ENCODE results near the gene GAB1. TPM values are rescaled to one million over a fixed set of nuclear protein-coding genes. Genes with fewer than 3 reads are reported as not detected.

GAB1 gene
- total and polyA plus RNA-seq, 2 of the 13 experiments (the other 11 are each of a cell fraction or from before 2014, with no cell fraction given) = 8.7 to 14.7 TPM

- TF ChIP-seq IRF2 (CRISPR knock-in tag; IDR thresholded peaks at IDR 0.05) = peak; percentile 49; the same call in 1 of the 2 replicates
- TF ChIP-seq, protein P1, sequence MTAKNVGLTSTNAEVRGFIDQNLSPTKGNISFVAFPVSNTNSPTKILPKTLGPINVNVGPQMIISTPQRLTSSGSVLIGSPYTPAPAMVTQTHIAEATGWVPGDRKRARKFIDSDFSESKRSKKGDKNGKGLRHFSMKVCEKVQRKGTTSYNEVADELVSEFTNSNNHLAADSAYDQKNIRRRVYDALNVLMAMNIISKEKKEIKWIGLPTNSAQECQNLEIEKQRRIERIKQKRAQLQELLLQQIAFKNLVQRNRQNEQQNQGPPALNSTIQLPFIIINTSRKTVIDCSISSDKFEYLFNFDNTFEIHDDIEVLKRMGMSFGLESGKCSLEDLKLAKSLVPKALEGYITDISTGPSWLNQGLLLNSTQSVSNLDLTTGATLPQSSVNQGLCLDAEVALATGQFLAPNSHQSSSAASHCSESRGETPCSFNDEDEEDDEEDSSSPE (CRISPR knock-in tag; IDR thresholded peaks at IDR 0.05) = peak; percentile 82
- TF ChIP-seq, protein P2, sequence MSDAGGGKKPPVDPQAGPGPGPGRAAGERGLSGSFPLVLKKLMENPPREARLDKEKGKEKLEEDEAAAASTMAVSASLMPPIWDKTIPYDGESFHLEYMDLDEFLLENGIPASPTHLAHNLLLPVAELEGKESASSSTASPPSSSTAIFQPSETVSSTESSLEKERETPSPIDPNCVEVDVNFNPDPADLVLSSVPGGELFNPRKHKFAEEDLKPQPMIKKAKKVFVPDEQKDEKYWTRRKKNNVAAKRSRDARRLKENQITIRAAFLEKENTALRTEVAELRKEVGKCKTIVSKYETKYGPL (CRISPR knock-in tag; IDR thresholded peaks at IDR 0.05) = no peak
- TF ChIP-seq, protein P3, sequence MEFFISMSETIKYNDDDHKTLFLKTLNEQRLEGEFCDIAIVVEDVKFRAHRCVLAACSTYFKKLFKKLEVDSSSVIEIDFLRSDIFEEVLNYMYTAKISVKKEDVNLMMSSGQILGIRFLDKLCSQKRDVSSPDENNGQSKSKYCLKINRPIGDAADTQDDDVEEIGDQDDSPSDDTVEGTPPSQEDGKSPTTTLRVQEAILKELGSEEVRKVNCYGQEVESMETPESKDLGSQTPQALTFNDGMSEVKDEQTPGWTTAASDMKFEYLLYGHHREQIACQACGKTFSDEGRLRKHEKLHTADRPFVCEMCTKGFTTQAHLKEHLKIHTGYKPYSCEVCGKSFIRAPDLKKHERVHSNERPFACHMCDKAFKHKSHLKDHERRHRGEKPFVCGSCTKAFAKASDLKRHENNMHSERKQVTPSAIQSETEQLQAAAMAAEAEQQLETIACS (CRISPR knock-in tag; IDR thresholded peaks at IDR 0.05) = peak; percentile 38; the same call in 1 of the 2 replicates
- TF ChIP-seq ZFP36 (IDR thresholded peaks at IDR 0.05; ENCODE audit: borderline replicate concordance, low read depth, low read length, partially characterized antibody) = no peak
- TF ChIP-seq KLF6 (CRISPR knock-in tag; IDR thresholded peaks at IDR 0.05) = no peak
- TF ChIP-seq ZNF20 (CRISPR knock-in tag; IDR thresholded peaks at IDR 0.05) = no peak
- TF ChIP-seq ZNF383 (CRISPR knock-in tag; IDR thresholded peaks at IDR 0.05; ENCODE audit: borderline replicate concordance) = no peak
- no peak for TF ChIP-seq XBP1 (CRISPR knock-in tag; IDR thresholded peaks at IDR 0.05)
- no peak for TF ChIP-seq CHD2 (IDR thresholded peaks at IDR 0.05; ENCODE audit: low read depth, low read length)
- TF ChIP-seq SYNCRIP (IDR thresholded peaks at IDR 0.05; ENCODE audit: insufficient read depth, low read depth, low read length) = no peak
- no peak for TF ChIP-seq ZNF451 (CRISPR knock-in tag; IDR thresholded peaks at IDR 0.05)
- TF ChIP-seq HNRNPH1 (optimal IDR thresholded peaks at IDR 0.05; ENCODE audit: low read depth, low read length) = no peak
- TF ChIP-seq ZNF253 (CRISPR knock-in tag; IDR thresholded peaks at IDR 0.05; ENCODE audit: borderline replicate concordance) = no peak
- TF ChIP-seq KDM5A (IDR thresholded peaks at IDR 0.05; ENCODE audit: borderline replicate concordance, low read length) = no peak; the same call in 1 of the 2 replicates
- TF ChIP-seq, protein P4, sequence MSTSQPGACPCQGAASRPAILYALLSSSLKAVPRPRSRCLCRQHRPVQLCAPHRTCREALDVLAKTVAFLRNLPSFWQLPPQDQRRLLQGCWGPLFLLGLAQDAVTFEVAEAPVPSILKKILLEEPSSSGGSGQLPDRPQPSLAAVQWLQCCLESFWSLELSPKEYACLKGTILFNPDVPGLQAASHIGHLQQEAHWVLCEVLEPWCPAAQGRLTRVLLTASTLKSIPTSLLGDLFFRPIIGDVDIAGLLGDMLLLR (CRISPR knock-in tag; IDR thresholded peaks at IDR 0.05) = no peak
- no peak for TF ChIP-seq DNMT1 (CRISPR knock-in tag; IDR thresholded peaks at IDR 0.05)
- no peak for TF ChIP-seq ZNF850 (CRISPR knock-in tag; conservative IDR thresholded peaks at IDR 0.05)
- TF ChIP-seq ZUFSP (CRISPR knock-in tag; IDR thresholded peaks at IDR 0.05; ENCODE audit: borderline replicate concordance) = no peak
- TF ChIP-seq ZFP36L2 (CRISPR knock-in tag; IDR thresholded peaks at IDR 0.05) = no peak
- no peak for TF ChIP-seq ZBTB3 (CRISPR knock-in tag; IDR thresholded peaks at IDR 0.05; ENCODE audit: borderline replicate concordance, low read depth)
- no peak for TF ChIP-seq ZNF672 (CRISPR knock-in tag; IDR thresholded peaks at IDR 0.05)
- TF ChIP-seq, protein P5, sequence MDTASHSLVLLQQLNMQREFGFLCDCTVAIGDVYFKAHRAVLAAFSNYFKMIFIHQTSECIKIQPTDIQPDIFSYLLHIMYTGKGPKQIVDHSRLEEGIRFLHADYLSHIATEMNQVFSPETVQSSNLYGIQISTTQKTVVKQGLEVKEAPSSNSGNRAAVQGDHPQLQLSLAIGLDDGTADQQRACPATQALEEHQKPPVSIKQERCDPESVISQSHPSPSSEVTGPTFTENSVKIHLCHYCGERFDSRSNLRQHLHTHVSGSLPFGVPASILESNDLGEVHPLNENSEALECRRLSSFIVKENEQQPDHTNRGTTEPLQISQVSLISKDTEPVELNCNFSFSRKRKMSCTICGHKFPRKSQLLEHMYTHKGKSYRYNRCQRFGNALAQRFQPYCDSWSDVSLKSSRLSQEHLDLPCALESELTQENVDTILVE (CRISPR knock-in tag; IDR thresholded peaks at IDR 0.05) = no peak
- peak; percentile 66 for TF ChIP-seq ZMYM4 (CRISPR knock-in tag; IDR thresholded peaks at IDR 0.05)
Observed at GRCh38 chr4:143337600-143338287, 1.1 kb downstream of the GAB1 start (continued).
